IMR-90 (cell line): Measurements from ENCODE around the gene CNOT9. TPM values are rescaled to one million over a fixed set of nuclear protein-coding genes. Genes with fewer than 3 reads are reported as not detected.

Experiments used
- ATAC-seq: fragments of 200-7000 bp; cut with Tn5 transposase; 2 replicates; pipeline ENCODE4 v1.9.1; 2020; ENCODE audit warnings: low read depth, mild to moderate bottlenecking, moderate library complexity
- BruUV-seq: library from RNA; stranded (reverse); fragments of 400-500 nt; replicated peaks from 2 replicates; lab custom pipeline; 2021; lab: Mats Ljungman, UMichigan
- CTCF ChIA-PET: fragments of 300-600 bp; formaldehyde crosslinking; extraction: SDS; loops from one replicate; lab custom pipeline; 2021; ENCODE audit warnings: antibody characterized with exemption; lab: Yijun Ruan, JAX
- POLR2A ChIA-PET: fragments of 300-600 bp; sonication (Branson Sonifier 250); formaldehyde crosslinking; loops from one replicate; lab custom pipeline; 2022; ENCODE audit warnings: antibody characterized with exemption; ENCODE audit not compliant: unreplicated experiment; lab: Charles Lee
- DNase-seq: peaks from one replicate; pipeline ENCODE4 v3.0.0; 2013
- H2AFZ ChIP-seq: replicated peaks from 2 replicates; pipeline ENCODE3; 2013; ENCODE audit warnings: low read length, mild to moderate bottlenecking; ENCODE audit not compliant: poor library complexity
- H2AK5ac ChIP-seq: 2 replicates; pipeline ENCODE4 v1.6.1; 2013; ENCODE audit warnings: low read depth, low read length, inconsistent platforms
- H2AK9ac ChIP-seq: replicated peaks from 2 replicates; pipeline ENCODE3; 2013; ENCODE audit warnings: mild to moderate bottlenecking, low read depth, low read length, moderate library complexity; ENCODE audit not compliant: poor library complexity
- H2BK120ac ChIP-seq: 2 replicates; pipeline ENCODE4 v1.6.1; 2013; ENCODE audit warnings: low read depth, low read length, inconsistent platforms
- H2BK15ac ChIP-seq: 3 replicates; pipeline ENCODE4 v1.6.1; 2013; ENCODE audit warnings: low read depth, low read length, inconsistent platforms
- H2BK20ac ChIP-seq: 2 replicates; pipeline ENCODE4 v1.6.1; 2013; ENCODE audit warnings: low read depth, mild to moderate bottlenecking, inconsistent platforms, low read length, moderate library complexity
- H2BK5ac ChIP-seq: 2 replicates; pipeline ENCODE4 v1.6.1; 2013; ENCODE audit warnings: mild to moderate bottlenecking, low read depth, low read length, inconsistent platforms; ENCODE audit not compliant: poor library complexity, severe bottlenecking
- H3K14ac ChIP-seq: replicated peaks from 2 replicates; pipeline ENCODE4 v1.6.1; 2013; ENCODE audit warnings: low read depth, low read length, inconsistent platforms
- H3K18ac ChIP-seq: 2 replicates; pipeline ENCODE4 v1.6.1; 2013; ENCODE audit warnings: low read depth, low read length, control low read depth
- H3K23ac ChIP-seq: 2 replicates; pipeline ENCODE4 v1.6.1; 2013; ENCODE audit warnings: low read depth, low read length, inconsistent platforms
- H3K27ac ChIP-seq: 2 replicates; pipeline ENCODE4 v1.5.1; 2013; ENCODE audit warnings: mild to moderate bottlenecking, control low read depth, low read length; ENCODE audit not compliant: insufficient read depth
- H3K27me3 ChIP-seq: 2 replicates; pipeline ENCODE4 v1.6.1; 2013; ENCODE audit warnings: low read length; ENCODE audit not compliant: control insufficient read depth, insufficient read depth
- H3K36me3 ChIP-seq: 2 replicates; pipeline ENCODE4 v1.6.1; 2013; ENCODE audit warnings: low read length, mixed read lengths; ENCODE audit not compliant: control insufficient read depth, insufficient read depth
- H3K4ac ChIP-seq: 2 replicates; pipeline ENCODE4 v1.6.1; 2013; ENCODE audit warnings: low read depth, low read length, inconsistent platforms
- H3K4me1 ChIP-seq: 2 replicates; pipeline ENCODE4 v1.6.1; 2013; ENCODE audit warnings: low read length, mixed read lengths; ENCODE audit not compliant: control insufficient read depth, insufficient read depth
- H3K4me2 ChIP-seq: 2 replicates; pipeline ENCODE4 v1.6.1; 2013; ENCODE audit warnings: low read depth, mild to moderate bottlenecking, control low read depth, low read length, moderate library complexity
- H3K4me3 ChIP-seq: 2 replicates; pipeline ENCODE4 v1.5.1; 2013; ENCODE audit warnings: low read depth, mild to moderate bottlenecking, control low read depth, low read length, moderate library complexity; ENCODE audit not compliant: insufficient read depth
- H3K56ac ChIP-seq: 2 replicates; pipeline ENCODE4 v1.6.1; 2013; ENCODE audit warnings: low read length, inconsistent platforms; ENCODE audit not compliant: insufficient read depth; ENCODE audit errors: extremely low read depth
- H3K79me1 ChIP-seq, 2 experiments: 2 replicates each; pipeline ENCODE4 v1.6.1; 2013; ENCODE audit warnings: low read length in 2 of 2, inconsistent platforms in 1 of 2, low read depth in 1 of 2
- H3K9ac ChIP-seq: 2 replicates; pipeline ENCODE4 v1.6.1; 2013; ENCODE audit warnings: low read depth, low read length, control low read depth
- H3K9me1 ChIP-seq: 2 replicates; pipeline ENCODE4 v1.6.1; 2013; ENCODE audit warnings: low read length, inconsistent platforms; ENCODE audit not compliant: insufficient read depth
- H3K9me3 ChIP-seq: 2 replicates; pipeline ENCODE4 v1.6.1; 2013; ENCODE audit warnings: low read length; ENCODE audit not compliant: control insufficient read depth, insufficient read depth
- H4K20me1 ChIP-seq: 2 replicates; pipeline ENCODE4 v1.6.1; 2013; ENCODE audit warnings: low read length, inconsistent platforms; ENCODE audit not compliant: insufficient read depth
- H4K5ac ChIP-seq: 2 replicates; pipeline ENCODE4 v1.6.1; 2013; ENCODE audit warnings: mild to moderate bottlenecking, low read depth, low read length, control low read depth
- H4K8ac ChIP-seq, 2 experiments: 2 replicates each; pipeline ENCODE4 v1.6.1; 2013; ENCODE audit warnings: low read depth in 2 of 2, low read length in 2 of 2, control low read depth in 1 of 2, inconsistent platforms in 1 of 2
- H4K91ac ChIP-seq: 2 replicates; pipeline ENCODE4 v1.6.1; 2013; ENCODE audit warnings: low read depth, low read length, inconsistent platforms; ENCODE audit not compliant: insufficient read depth
- BHLHE40 ChIP-seq: fragments of 150-350 bp; IDR thresholded peaks from 2 replicates; pipeline ENCODE4 v1.6.1; 2016; ENCODE audit warnings: mild to moderate bottlenecking, low read depth, low read length
- CEBPB ChIP-seq: IDR thresholded peaks from 2 replicates; pipeline ENCODE4 v1.6.1; 2012; ENCODE audit warnings: low read depth, low read length, improper control_type of control experiment
- MXI1 ChIP-seq: IDR thresholded peaks from 2 replicates; pipeline ENCODE4 v1.6.1; 2012; ENCODE audit warnings: low read depth, mild to moderate bottlenecking, low read length, moderate library complexity, borderline replicate concordance
- POLR2A ChIP-seq: IDR thresholded peaks from 2 replicates; pipeline ENCODE4 v1.6.1; 2012; ENCODE audit warnings: mild to moderate bottlenecking, low read depth, low read length
- RAD21 ChIP-seq: IDR thresholded peaks from 2 replicates; pipeline ENCODE4 v1.6.1; 2012; ENCODE audit warnings: low read length, improper control_type of control experiment
- RCOR1 ChIP-seq: IDR thresholded peaks from 2 replicates; pipeline ENCODE4 v1.6.1; 2012; ENCODE audit warnings: mild to moderate bottlenecking, low read length, improper control_type of control experiment; ENCODE audit not compliant: insufficient replicate concordance
- RFX5 ChIP-seq: IDR thresholded peaks from 2 replicates; pipeline ENCODE4 v1.8.0; 2012; ENCODE audit warnings: low read depth, mild to moderate bottlenecking, low read length, moderate library complexity
- WGBS, 2 experiments: methylation state at CpG; one replicate each; pipeline versions ENCODE4 v1.1.5 to v1.1.7; 2013; ENCODE audit warnings: missing lambda C conversion rate in 2 of 2; ENCODE audit not compliant: insufficient read length in 1 of 2; ENCODE audit errors: extremely low coverage in 2 of 2; 5-methylcytosine and 5-hydroxymethylcytosine counted together
- dilution Hi-C: fragments of 300-500 bp; cut with HindIII; formaldehyde crosslinking; loops from one replicate; pipeline ENCODE4 v1.14.3; 2018; ENCODE audit warnings: low sequenced_read_pairs; ENCODE audit not compliant: unreplicated experiment
- in situ Hi-C: fragments of 300-500 bp; cut with MboI; formaldehyde crosslinking; loops from 3 replicates; pipeline ENCODE4 v1.14.3; 2019; ENCODE audit warnings: low sequenced_read_pairs, inconsistent platforms, mixed read lengths
- intact Hi-C: fragments of 100-400 bp; cut with micrococcal nuclease; formaldehyde crosslinking; loops from 2 replicates; pipeline ENCODE4 v1.10.0; 2022
- polyA plus RNA-seq, 3 experiments: library from polyadenylated mRNA; depleted of rRNA; stranded (reverse); fragments of >200 nt; gene quantifications; 2 replicates each; pipeline ENCODE4 v1.2.3, GENCODE V29; 2012; ENCODE audit warnings: low replicate concordance in 1 of 3
- total RNA-seq: library from RNA; depleted of rRNA; stranded (reverse); fragments of >200 nt; gene quantifications from 2 replicates; pipeline ENCODE4 v1.2.3, GENCODE V29; 2012

The CNOT9 gene
- total and polyA plus RNA-seq, 2 of the 4 experiments (the other 2 are of a cell fraction): 33.1 to 71.0 TPM

- Histone ChIP-seq H3K36me3 (no peaks in the 10 kb centered on the region), H4K91ac (no peak overlapping the region), H2AFZ (no peak overlapping the region), H3K9ac (no peak overlapping the region), H2BK15ac (no peak overlapping the region), H3K4ac (no peak overlapping the region), H3K27me3 (no peaks in the 10 kb centered on the region), H2AK5ac (no peak overlapping the region), H2BK20ac (no peak overlapping the region), H2BK5ac (no peak overlapping the region), H3K9me3 (no peaks in the 10 kb centered on the region), H3K14ac (no peak overlapping the region), H3K4me3 (no peak overlapping the region), H3K79me1 (no peaks in the 10 kb centered on the region), H4K20me1 (no peaks in the 10 kb centered on the region), H2BK120ac (no peak overlapping the region), H4K8ac (no peak overlapping the region), H3K18ac (no peak overlapping the region), H3K9me1 (peaks cover 3% of the 10 kb centered on the region; the same call in 1 of the 2 replicates), H3K27ac (no peak overlapping the region), H3K23ac (no peak overlapping the region), H3K56ac (no peak overlapping the region), H3K4me2 (no peak overlapping the region), H4K5ac (no peak overlapping the region), H3K4me1 (peaks cover 3% of the 10 kb centered on the region), H2AK9ac (peak overlapping the region; percentile 50)
- ATAC-seq (no peak), DNase-seq (no peak)
- no TSS peak for BruUV-seq
- dilution Hi-C loops: no loop called here
- ChIA-PET POLR2A (no interaction called here), CTCF (no interaction called here)
- in situ Hi-C loops: no loop called here
- TF ChIP-seq RAD21 (no peak), RFX5 (no peak), BHLHE40 (no peak), POLR2A (no peak), RCOR1 (no peak), MXI1 (no peak), CEBPB (no peak)
- 90% methylated on average over 2 of the region's 4 CpGs; no CpG with 5 or more reads in 1 of the 2 experiments for WGBS, 2 experiments
- intact Hi-C loops: no loop called here
Observed at GRCh38 chr2:218626369-218626768, 57.7 kb downstream of the CNOT9 start.
